ENCODE results near the gene SLC6A6.

- TF ChIP-seq POLR2A (IDR thresholded peaks at IDR 0.05) (no peak), CTCF (IDR thresholded peaks at IDR 0.05) (no peak)
These were observed 9.6 kb downstream of the SLC6A6 start for GRCh38 chr3:14411988-14412387.
